WI38 (cell line): ENCODE measurements around the gene C8B.

ENCODE experiments used
- H3K4me3 ChIP-seq: 2 replicates; pipeline ENCODE4 v1.5.1; 2011; ENCODE audit warnings: low read depth, mild to moderate bottlenecking, control low read depth, low read length
- TF ChIP-seq, protein P1 (sequence below): IDR thresholded peaks from 2 replicates; pipeline ENCODE4 v1.5.1; 2012; ENCODE audit warnings: low read depth, mild to moderate bottlenecking, control low read depth, low read length

C8B gene

DNA sequence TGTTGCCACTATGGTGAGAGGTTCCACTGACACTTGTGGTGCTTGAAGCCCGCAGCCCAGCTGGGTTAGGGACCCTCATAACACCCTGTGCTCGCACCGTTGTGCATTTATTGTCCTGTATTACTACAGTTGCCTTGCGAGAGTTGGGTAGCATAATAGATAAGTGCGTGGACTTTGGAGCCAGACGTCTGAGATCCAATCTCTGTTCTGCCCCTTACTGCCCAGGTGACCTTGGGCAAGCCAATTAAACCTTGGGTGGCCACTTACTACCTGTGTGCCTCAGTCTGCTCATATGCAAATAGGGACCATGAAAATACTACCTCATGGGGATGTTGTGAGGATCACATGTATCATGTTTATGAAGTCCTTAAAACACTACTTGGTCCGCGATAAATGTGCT lies 13.3 kb downstream of the C8B start:
- TF ChIP-seq, protein P1, sequence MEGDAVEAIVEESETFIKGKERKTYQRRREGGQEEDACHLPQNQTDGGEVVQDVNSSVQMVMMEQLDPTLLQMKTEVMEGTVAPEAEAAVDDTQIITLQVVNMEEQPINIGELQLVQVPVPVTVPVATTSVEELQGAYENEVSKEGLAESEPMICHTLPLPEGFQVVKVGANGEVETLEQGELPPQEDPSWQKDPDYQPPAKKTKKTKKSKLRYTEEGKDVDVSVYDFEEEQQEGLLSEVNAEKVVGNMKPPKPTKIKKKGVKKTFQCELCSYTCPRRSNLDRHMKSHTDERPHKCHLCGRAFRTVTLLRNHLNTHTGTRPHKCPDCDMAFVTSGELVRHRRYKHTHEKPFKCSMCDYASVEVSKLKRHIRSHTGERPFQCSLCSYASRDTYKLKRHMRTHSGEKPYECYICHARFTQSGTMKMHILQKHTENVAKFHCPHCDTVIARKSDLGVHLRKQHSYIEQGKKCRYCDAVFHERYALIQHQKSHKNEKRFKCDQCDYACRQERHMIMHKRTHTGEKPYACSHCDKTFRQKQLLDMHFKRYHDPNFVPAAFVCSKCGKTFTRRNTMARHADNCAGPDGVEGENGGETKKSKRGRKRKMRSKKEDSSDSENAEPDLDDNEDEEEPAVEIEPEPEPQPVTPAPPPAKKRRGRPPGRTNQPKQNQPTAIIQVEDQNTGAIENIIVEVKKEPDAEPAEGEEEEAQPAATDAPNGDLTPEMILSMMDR, result no peak
- H3K4me3 ChIP-seq, result no peak overlapping the region

DNA sequence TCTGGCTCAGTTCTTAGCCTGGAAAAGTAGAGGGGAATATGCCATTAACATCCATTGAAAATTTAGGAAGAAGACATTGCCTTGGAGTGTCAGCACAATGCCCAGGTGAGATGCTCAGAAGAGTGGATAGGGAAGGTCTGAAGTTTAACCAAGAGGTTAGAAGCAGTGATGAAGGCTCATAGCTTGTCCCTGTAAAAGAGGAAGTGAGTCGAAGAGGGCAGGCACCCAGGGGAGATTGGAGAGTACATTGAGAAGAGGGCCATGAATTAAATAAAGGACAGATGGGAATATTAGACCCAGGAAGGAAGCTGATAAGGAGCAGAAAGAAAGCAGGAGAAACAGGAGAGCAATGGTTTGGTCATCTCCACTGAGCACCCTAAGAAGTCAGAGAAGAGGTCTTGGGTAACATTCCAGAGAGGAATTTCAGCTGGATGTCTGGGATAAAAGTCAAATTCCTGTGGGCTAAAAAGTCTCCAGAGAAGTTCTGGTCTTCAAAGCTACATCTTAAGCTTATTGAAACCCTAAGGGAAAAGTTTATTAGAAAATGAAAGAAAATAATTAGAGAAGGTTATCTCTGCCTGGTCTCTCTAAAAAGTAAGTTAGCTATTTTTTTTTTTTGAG lies 17.3 kb downstream of the C8B start:
- TF ChIP-seq, protein P1, result no peak
- no peak overlapping the region for H3K4me3 ChIP-seq

DNA sequence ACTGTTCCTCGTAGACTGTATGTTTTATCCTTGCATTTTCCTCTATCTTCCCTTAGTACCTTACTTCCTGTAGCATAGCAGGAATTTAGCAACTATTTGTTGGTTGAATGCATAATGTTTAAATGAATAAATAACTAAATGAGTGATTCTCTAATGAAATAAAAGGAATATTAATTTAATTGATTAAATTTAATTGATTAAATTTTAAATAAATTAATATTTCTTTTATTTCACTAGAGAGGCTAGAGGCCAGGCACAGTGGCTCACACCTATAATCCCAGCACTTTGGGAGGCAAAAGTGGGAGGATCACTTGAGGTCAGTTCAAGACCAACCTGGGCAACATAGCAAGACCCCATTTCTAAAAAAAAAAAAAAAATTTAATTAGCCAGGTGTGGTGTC lies 25.8 kb downstream of the C8B start:
- TF ChIP-seq, protein P1, result no peak

DNA sequence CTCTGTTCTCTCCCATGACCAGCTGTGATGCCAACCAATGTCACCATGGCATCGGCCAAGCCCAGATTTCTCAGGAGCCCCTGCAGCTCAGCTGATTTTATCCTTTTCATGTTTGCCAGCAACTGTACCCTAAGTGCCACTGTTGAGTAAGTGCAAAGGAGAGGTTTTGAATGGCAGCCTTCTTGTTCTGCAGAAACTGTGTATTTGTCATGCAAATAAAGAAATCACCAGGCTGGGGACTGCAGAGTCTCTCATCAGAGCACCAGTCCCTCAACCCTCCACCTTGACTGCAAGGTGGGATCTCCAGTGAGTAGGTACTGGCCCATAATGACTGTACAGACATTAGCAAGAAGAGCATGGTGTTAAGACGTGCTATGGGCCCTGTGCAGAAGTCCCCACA lies 26.6 kb downstream of the C8B start:
- H3K4me3 ChIP-seq, result no peak overlapping the region
- TF ChIP-seq, protein P1, result no peak

More for the DNA sequence above, 25.8 kb downstream of the C8B start:
- H3K4me3 ChIP-seq, result no peak overlapping the region

DNA sequence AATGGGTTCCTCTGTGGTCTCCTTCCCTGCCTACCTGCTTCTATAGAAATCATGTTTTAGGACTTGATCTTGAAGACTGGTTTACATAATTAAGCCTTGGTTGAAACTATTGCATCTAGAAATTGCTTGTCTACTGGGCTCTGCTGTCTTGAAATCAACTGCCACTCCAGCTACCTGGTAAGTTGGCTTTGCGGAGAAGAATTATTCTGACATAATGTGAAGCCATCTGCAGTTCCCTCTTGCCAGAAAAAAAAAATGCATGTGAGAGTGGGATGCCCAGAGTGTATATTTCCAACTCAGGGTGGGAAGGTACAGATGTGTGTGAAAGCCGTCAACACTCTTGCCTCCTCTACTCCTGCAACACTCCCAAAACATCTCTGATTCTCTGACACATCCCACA lies 27.2 kb downstream of the C8B start:
- TF ChIP-seq, protein P1, result no peak
- no peak overlapping the region for H3K4me3 ChIP-seq

DNA sequence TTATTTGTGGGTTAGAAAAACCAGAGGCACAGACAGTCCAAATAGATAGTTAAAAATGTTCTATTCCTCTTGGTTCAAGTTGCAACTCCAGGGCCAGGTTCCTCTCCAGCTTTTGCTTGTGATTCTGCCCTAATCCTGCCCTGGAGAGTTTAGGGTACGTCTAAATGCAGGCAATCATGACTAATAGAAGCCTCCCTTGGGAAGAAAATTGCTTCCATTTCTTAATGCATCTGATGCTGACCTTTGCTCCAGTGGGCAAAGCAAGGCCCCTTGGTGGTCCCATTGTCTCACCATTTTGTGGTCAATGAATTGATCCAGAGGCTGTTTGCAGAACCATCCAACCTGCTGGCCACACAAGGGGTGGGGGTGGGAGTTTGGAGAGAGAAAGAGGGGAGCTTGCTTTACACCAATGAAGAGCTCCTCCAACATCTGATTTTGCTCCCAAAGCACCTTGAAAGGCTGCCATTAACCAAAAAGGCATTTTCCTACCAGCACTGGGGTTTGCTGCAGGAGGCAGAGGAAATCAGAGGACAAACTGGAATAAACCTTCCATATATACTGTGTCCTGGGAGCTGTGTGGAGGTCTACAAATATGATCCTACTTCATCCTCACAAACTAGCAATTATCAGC lies 31.3 kb downstream of the C8B start:
- H3K4me3 ChIP-seq, result no peak overlapping the region
- TF ChIP-seq, protein P1, result no peak

DNA sequence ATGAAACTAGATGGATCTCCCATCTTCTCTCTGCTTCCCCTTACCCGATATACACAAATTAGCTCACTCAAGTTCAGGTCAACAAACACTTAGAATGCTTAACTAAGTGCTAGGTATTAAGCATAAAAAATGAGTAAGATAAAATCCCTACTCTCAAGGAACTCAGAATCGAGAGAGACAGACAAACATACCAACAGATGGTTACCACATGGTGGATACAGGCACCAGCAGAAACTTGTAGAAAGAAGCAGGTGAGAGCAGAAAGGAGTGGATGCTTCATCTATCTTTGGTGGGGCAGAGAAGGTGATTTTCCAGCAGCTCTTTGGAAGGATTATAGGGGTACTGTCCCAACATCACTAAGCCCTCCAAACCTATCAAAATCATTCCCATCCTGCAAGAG lies 32.2 kb downstream of the C8B start:
- H3K4me3 ChIP-seq, result no peak overlapping the region
- TF ChIP-seq, protein P1, result no peak
